Peyer's patch (tissue), 4 donors: ENCODE results near the gene SGPP1.
"Not testable (repeated sequence)": the region's sequence is repeated elsewhere in the genome, so short reads cannot be mapped to it uniquely, and the experiment has no call there.

Source experiments
- POLR2A ChIP-seq, 2 donors: fragments of 450-650 bp; IDR thresholded peaks; one replicate each; pipeline ENCODE4 v1.5.1; 2017; ENCODE audit warnings: antibody characterized with exemption in 2 of 2, mild to moderate bottlenecking in 2 of 2, moderate library complexity in 2 of 2
- TF ChIP-seq, protein P1 (sequence below), 6 experiments: fragments of 450-650 bp in 4 of 6; fragments of 200-600 bp in 2 of 6; sonication (generic) in 1 of 6; IDR thresholded peaks; one replicate each; pipeline ENCODE4 v1.5.1; 2017 to 2019; ENCODE audit warnings: antibody characterized with exemption in 6 of 6, mild to moderate bottlenecking in 3 of 6, moderate library complexity in 1 of 6

DNA sequence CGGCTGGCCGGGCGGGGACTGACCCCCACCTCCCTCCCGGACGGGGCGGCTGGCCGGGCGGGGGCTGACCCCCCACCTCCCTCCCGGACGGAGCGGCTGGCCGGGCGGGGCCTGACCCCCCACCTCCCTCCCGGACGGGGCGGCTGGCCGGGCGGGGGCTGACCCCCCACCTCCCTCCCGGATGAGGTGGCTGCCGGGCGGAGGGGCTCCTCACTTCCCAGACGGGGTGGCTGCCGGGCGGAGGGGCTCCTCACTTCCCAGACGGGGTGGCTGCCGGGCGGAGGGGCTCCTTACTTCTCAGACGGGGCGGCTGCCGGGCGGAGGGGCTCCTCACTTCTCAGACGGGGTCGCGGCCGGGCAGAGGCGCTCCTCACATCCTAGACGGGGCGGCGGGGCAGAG is 23.2 kb upstream of the SGPP1 start:
- TF ChIP-seq POLR2A (IDR thresholded peaks at IDR 0.05) = not testable (repeated sequence)
- TF ChIP-seq, protein P1, sequence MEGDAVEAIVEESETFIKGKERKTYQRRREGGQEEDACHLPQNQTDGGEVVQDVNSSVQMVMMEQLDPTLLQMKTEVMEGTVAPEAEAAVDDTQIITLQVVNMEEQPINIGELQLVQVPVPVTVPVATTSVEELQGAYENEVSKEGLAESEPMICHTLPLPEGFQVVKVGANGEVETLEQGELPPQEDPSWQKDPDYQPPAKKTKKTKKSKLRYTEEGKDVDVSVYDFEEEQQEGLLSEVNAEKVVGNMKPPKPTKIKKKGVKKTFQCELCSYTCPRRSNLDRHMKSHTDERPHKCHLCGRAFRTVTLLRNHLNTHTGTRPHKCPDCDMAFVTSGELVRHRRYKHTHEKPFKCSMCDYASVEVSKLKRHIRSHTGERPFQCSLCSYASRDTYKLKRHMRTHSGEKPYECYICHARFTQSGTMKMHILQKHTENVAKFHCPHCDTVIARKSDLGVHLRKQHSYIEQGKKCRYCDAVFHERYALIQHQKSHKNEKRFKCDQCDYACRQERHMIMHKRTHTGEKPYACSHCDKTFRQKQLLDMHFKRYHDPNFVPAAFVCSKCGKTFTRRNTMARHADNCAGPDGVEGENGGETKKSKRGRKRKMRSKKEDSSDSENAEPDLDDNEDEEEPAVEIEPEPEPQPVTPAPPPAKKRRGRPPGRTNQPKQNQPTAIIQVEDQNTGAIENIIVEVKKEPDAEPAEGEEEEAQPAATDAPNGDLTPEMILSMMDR (IDR thresholded peaks at IDR 0.05) = not testable (repeated sequence)
